ENCODE data around the gene PLAC8.

- no peak for TF ChIP-seq PATZ1 (CRISPR knock-in tag; IDR thresholded peaks at IDR 0.05; ENCODE audit: borderline replicate concordance)
- no peak for TF ChIP-seq TSHZ2 (CRISPR knock-in tag; IDR thresholded peaks at IDR 0.05)
- no peak for TF ChIP-seq GLIS3 (CRISPR knock-in tag; IDR thresholded peaks at IDR 0.05)
- no peak for TF ChIP-seq ARNTL (CRISPR knock-in tag; IDR thresholded peaks at IDR 0.05; ENCODE audit: borderline replicate concordance, low read depth)
- no peak for TF ChIP-seq ZNF565 (CRISPR knock-in tag; conservative IDR thresholded peaks at IDR 0.05; ENCODE audit: low read depth)
- no peak for TF ChIP-seq OSR1 (CRISPR knock-in tag; IDR thresholded peaks at IDR 0.05)
- TF ChIP-seq ZNF70 (CRISPR knock-in tag; IDR thresholded peaks at IDR 0.05) = no peak
These were observed 24.9 kb downstream of the PLAC8 start for GRCh38 chr4:83089410-83090157.
